NCI-H1694 treated with DMSO at 0.1 percent for 48 hours (cell line): Measurements from ENCODE around the gene NPLOC4.

ENCODE experiments used
- DNase-seq: peaks from one replicate; lab custom pipeline; 2025; lab: John Stamatoyannopoulos, UW

Gene NPLOC4

GRCh38 chr17:81518785-81519283 lies 118.1 kb downstream of the NPLOC4 start:
- no peak for DNase-seq

- no peak for DNase-seq
Observed at GRCh38 chr17:81518113-81518784, 118.7 kb downstream of the NPLOC4 start.

GRCh38 chr17:81517339-81518112 lies 119.4 kb downstream of the NPLOC4 start:
- DNase-seq: no peak

- no peak for DNase-seq
Observed at GRCh38 chr17:81517009-81517338, 119.9 kb downstream of the NPLOC4 start.

- DNase-seq: no peak
Observed at GRCh38 chr17:81516439-81516838, 120.5 kb downstream of the NPLOC4 start.

GRCh38 chr17:81515530-81516041 lies 121.3 kb downstream of the NPLOC4 start:
- no peak for DNase-seq

- peak; percentile 37 for DNase-seq
Observed at GRCh38 chr17:81514739-81515529, 122.0 kb downstream of the NPLOC4 start.

- no peak for DNase-seq
Observed at GRCh38 chr17:81514489-81514738, 122.5 kb downstream of the NPLOC4 start.

- DNase-seq: peak; percentile 42
Observed at GRCh38 chr17:81513753-81514488, 123.0 kb downstream of the NPLOC4 start.

- DNase-seq: peak; percentile 59
Observed at GRCh38 chr17:81513372-81513752, 123.5 kb downstream of the NPLOC4 start.

GRCh38 chr17:81512562-81513371 lies 124.1 kb downstream of the NPLOC4 start, which contains the start of gene ACTG1:
Gene ACTG1, minus strand, starts transcription at chr17:81512799. Its CDS starts 445 bp downstream, at chr17:81512354.
- peak; percentile 85 for DNase-seq

- no peak for DNase-seq
Observed at GRCh38 chr17:81511804-81512561, 124.9 kb downstream of the NPLOC4 start.

- DNase-seq: no peak
Observed at GRCh38 chr17:81511554-81511803, 125.4 kb downstream of the NPLOC4 start.

- no peak for DNase-seq
Observed at GRCh38 chr17:81510785-81511553, 125.9 kb downstream of the NPLOC4 start.

GRCh38 chr17:81509972-81510784 lies 126.7 kb downstream of the NPLOC4 start:
- DNase-seq: no peak

- DNase-seq: no peak
Observed at GRCh38 chr17:81509207-81509971, 127.5 kb downstream of the NPLOC4 start.

- DNase-seq: no peak
Observed at GRCh38 chr17:81508639-81509206, 128.2 kb downstream of the NPLOC4 start.
